PC-3 (cell line): ENCODE measurements around the gene SLC4A2. TPM values are rescaled to one million over a fixed set of nuclear protein-coding genes. Genes with fewer than 3 reads are reported as not detected.
A peak's percentile ranks its signal among the peaks of the same experiment; 100 is the strongest.

ENCODE experiments used
- ATAC-seq: fragments of 200-7000 bp; cut with Tn5 transposase; 2 replicates; pipeline ENCODE4 v1.9.1; 2020; ENCODE audit warnings: mild to moderate bottlenecking, moderate library complexity
- BruUV-seq: library from RNA; stranded (reverse); fragments of 400-500 nt; replicated peaks from 2 replicates; lab custom pipeline; 2021; lab: Mats Ljungman, UMichigan
- CTCF ChIA-PET: fragments of 300-600 bp; sonication (Branson Sonifier 250); formaldehyde crosslinking; loops from one replicate; lab custom pipeline; 2022; ENCODE audit warnings: antibody characterized with exemption; lab: Charles Lee
- POLR2A ChIA-PET: fragments of 300-600 bp; sonication (Branson Sonifier 250); formaldehyde crosslinking; loops from one replicate; lab custom pipeline; 2022; ENCODE audit warnings: antibody characterized with exemption; ENCODE audit not compliant: unreplicated experiment; lab: Charles Lee
- DNase-seq: peaks from one replicate; pipeline ENCODE4 v3.0.0-alpha.2; 2015
- H2AFZ ChIP-seq: fragments of 300-600 bp; sonication (generic); 2 replicates; pipeline ENCODE4 v1.6.0; 2016; ENCODE audit warnings: antibody characterized with exemption, low read length
- H3F3A ChIP-seq: fragments of 300-600 bp; sonication (generic); one replicate; pipeline ENCODE4 v1.6.0; 2017; ENCODE audit warnings: antibody characterized with exemption, low read length, control low read depth, mild to moderate bottlenecking; ENCODE audit not compliant: unreplicated experiment
- H3K27ac ChIP-seq: fragments of 300-600 bp; sonication (generic); 2 replicates; pipeline ENCODE4 v1.5.1; 2016; ENCODE audit warnings: mild to moderate bottlenecking, low read length
- H3K27me3 ChIP-seq: fragments of 300-600 bp; sonication (generic); 2 replicates; pipeline ENCODE4 v1.6.1; 2016; ENCODE audit warnings: low read length, mixed read lengths
- H3K36me3 ChIP-seq: fragments of 300-600 bp; sonication (generic); 2 replicates; pipeline ENCODE4 v1.6.1; 2016; ENCODE audit warnings: low read depth, mixed run types, low read length, mixed read lengths
- H3K4me1 ChIP-seq: fragments of 300-600 bp; sonication (generic); 2 replicates; pipeline ENCODE4 v1.5.1; 2016; ENCODE audit warnings: low read length; ENCODE audit not compliant: insufficient read depth
- H3K4me2 ChIP-seq: fragments of 300-600 bp; sonication (generic); 2 replicates; pipeline ENCODE4 v1.6.0; 2016; ENCODE audit warnings: low read length
- H3K4me3 ChIP-seq: fragments of 300-600 bp; sonication (generic); 2 replicates; pipeline ENCODE4 v1.5.1; 2016; ENCODE audit warnings: mild to moderate bottlenecking, low read length, mixed read lengths
- H3K79me2 ChIP-seq: fragments of 300-600 bp; sonication (generic); 2 replicates; pipeline ENCODE4 v1.6.1; 2017; ENCODE audit warnings: low read length, mixed read lengths
- H3K9ac ChIP-seq: fragments of 300-600 bp; sonication (generic); 2 replicates; pipeline ENCODE4 v1.6.0; 2016; ENCODE audit warnings: mild to moderate bottlenecking, low read length
- H3K9me2 ChIP-seq: fragments of 300-600 bp; sonication (generic); replicated peaks from 2 replicates; pipeline ENCODE4 v1.6.1; 2016; ENCODE audit warnings: mixed run types, low read length, mixed read lengths
- H3K9me3 ChIP-seq: fragments of 300-600 bp; sonication (generic); 2 replicates; pipeline ENCODE4 v1.6.1; 2016; ENCODE audit warnings: low read length, mixed read lengths
- H4K20me1 ChIP-seq: fragments of 300-600 bp; sonication (generic); 2 replicates; pipeline ENCODE4 v1.6.1; 2016; ENCODE audit warnings: low read length, mixed read lengths
- EZH2 ChIP-seq: fragments of 300-600 bp; sonication (generic); IDR thresholded peaks from one replicate; pipeline ENCODE4 v1.6.1; 2017; ENCODE audit warnings: antibody characterized with exemption, mild to moderate bottlenecking, low read length; ENCODE audit not compliant: unreplicated experiment
- EZH2phosphoT487 ChIP-seq: fragments of 300-600 bp; sonication (generic); IDR thresholded peaks from 2 replicates; pipeline ENCODE4 v1.6.1; 2018; ENCODE audit warnings: mild to moderate bottlenecking, antibody characterized with exemption, low read length, borderline replicate concordance
- intact Hi-C: fragments of 100-400 bp; cut with micrococcal nuclease; formaldehyde crosslinking; loops from 2 replicates; pipeline ENCODE4 v1.9.0; 2023
- total RNA-seq: library from RNA; depleted of rRNA; stranded (reverse); fragments of >200 nt; gene quantifications from 2 replicates; pipeline ENCODE4 v1.2.3, GENCODE V29; 2014
- TF ChIP-seq, protein P1 (sequence below): fragments of 300-600 bp; sonication (generic); conservative IDR thresholded peaks from 2 replicates; pipeline ENCODE4 v1.5.1; 2017; ENCODE audit warnings: antibody characterized with exemption, low read depth, mild to moderate bottlenecking, low read length

SLC4A2 gene
- total RNA-seq, 1 experiment from 2014 or later, result 284 TPM

DNA sequence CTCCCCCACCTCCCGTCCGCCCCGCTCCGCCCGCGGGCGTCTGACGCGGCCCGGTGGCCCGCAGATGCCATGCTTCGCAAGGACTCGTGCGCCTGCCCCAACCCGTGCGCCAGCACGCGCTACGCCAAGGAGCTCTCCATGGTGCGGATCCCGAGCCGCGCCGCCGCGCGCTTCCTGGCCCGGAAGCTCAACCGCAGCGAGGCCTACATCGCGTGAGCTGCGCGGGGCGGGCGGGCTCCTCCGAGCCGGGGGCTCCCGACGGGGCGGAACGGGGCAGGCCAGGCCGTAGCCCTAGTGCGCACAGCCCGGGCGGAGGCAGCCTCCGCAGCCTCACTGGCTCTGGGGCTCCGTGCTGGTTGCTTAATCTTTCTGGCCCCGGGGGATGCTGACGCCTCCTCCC is 8.3 kb upstream of the SLC4A2 start:
- TF ChIP-seq, protein P1, sequence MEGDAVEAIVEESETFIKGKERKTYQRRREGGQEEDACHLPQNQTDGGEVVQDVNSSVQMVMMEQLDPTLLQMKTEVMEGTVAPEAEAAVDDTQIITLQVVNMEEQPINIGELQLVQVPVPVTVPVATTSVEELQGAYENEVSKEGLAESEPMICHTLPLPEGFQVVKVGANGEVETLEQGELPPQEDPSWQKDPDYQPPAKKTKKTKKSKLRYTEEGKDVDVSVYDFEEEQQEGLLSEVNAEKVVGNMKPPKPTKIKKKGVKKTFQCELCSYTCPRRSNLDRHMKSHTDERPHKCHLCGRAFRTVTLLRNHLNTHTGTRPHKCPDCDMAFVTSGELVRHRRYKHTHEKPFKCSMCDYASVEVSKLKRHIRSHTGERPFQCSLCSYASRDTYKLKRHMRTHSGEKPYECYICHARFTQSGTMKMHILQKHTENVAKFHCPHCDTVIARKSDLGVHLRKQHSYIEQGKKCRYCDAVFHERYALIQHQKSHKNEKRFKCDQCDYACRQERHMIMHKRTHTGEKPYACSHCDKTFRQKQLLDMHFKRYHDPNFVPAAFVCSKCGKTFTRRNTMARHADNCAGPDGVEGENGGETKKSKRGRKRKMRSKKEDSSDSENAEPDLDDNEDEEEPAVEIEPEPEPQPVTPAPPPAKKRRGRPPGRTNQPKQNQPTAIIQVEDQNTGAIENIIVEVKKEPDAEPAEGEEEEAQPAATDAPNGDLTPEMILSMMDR, result no peak
- no peak for TF ChIP-seq EZH2
- TF ChIP-seq EZH2phosphoT487, result no peak

DNA sequence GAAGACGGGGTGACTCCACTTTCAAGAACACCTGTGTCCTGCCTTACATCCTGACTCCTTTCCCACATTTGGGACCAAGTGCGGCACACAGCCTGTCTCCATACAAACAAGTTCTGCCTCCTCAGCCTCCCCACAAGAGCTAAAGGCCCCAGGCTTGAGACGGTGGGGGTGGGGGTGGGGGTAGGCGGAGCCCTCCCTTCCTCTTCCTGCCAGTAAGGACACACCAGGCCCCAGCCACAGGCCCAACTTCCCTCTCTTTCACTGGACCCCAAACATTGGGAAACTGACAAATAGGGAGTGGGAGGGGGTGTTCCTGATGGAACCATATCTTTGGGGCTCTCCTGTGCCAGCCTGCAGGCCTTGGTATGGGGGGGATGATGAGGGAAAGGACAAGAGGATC is 6.3 kb upstream of the SLC4A2 start:
- CTCF ChIA-PET, result no interaction called here
- no peak overlapping the region for H3K4me3 ChIP-seq
- H3K4me2 ChIP-seq, result no peak overlapping the region
- no peaks in the 10 kb centered on the region for H3K36me3 ChIP-seq
- DNase-seq (no peak), ATAC-seq (no peak)
- H3F3A ChIP-seq, result no peaks in the 10 kb centered on the region
- no peaks in the 10 kb centered on the region for H3K9me3 ChIP-seq
- H3K9me2 ChIP-seq, result no peaks in the 10 kb centered on the region
- no peaks in the 10 kb centered on the region for H4K20me1 ChIP-seq
- H3K4me1 ChIP-seq, result peaks cover 8% of the 10 kb centered on the region
- no peak overlapping the region for H3K27ac ChIP-seq
- no peak overlapping the region for H2AFZ ChIP-seq
- BruUV-seq, result no TSS peak
- intact Hi-C loops, result no loop called here
- POLR2A ChIA-PET, result no interaction called here
- TF ChIP-seq EZH2, result no peak
- TF ChIP-seq, protein P1, result no peak
- TF ChIP-seq EZH2phosphoT487, result no peak
- no peaks in the 10 kb centered on the region for H3K79me2 ChIP-seq
- H3K27me3 ChIP-seq, result no peaks in the 10 kb centered on the region
- no peak overlapping the region for H3K9ac ChIP-seq

More for the DNA sequence above, 8.3 kb upstream of the SLC4A2 start:
- Histone ChIP-seq H3F3A (no peaks in the 10 kb centered on the region), H4K20me1 (no peaks in the 10 kb centered on the region), H3K4me3 (no peak overlapping the region), H3K9me3 (no peaks in the 10 kb centered on the region), H3K4me1 (peaks cover 12% of the 10 kb centered on the region), H3K36me3 (no peaks in the 10 kb centered on the region), H3K4me2 (no peak overlapping the region), H2AFZ (no peak overlapping the region), H3K79me2 (no peaks in the 10 kb centered on the region), H3K27ac (no peak overlapping the region), H3K27me3 (no peaks in the 10 kb centered on the region), H3K9me2 (no peaks in the 10 kb centered on the region), H3K9ac (no peak overlapping the region)
- CTCF ChIA-PET, result no interaction called here
- intact Hi-C loops, result no loop called here
- DNase-seq (no peak), ATAC-seq (no peak)
- no TSS peak for BruUV-seq
- POLR2A ChIA-PET, result interaction anchor here (0.5 to 0.6 kb wide), 2 partner anchors 23 to 29 kb away, joined by 3 to 4 read pairs; partner anchors contain the start of genes ABCB8 and FASTK

DNA sequence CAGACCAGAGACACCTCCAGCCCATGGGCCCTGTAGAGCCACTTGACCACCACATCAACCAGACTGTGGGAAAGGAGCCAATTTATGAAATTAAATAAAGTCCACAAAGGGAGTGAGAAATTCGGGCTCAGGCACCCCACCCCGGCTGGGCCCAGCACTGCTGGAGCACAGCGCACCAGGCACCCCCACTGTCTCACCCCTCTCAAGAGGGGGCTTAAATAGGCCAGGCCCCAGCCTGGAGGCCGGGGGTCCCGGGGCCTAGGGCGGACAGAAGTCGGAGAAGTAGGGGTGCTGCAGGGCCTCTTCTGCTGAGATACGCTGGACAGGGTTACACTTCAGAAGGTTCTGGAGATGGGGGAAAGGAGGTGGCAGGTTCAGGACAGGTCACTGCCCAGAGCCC is 5.6 kb upstream of the SLC4A2 start:
- BruUV-seq, result TSS peak; percentile 11
- no peak overlapping the region for H3K9ac ChIP-seq
- ATAC-seq (no peak), DNase-seq (no peak)
- H3K4me1 ChIP-seq, result peaks cover 14% of the 10 kb centered on the region
- H3K27me3 ChIP-seq, result no peaks in the 10 kb centered on the region
- POLR2A ChIA-PET, result no interaction called here
- H3K9me3 ChIP-seq, result no peaks in the 10 kb centered on the region
- no peak overlapping the region for H2AFZ ChIP-seq
- no peak for TF ChIP-seq EZH2phosphoT487
- no peak overlapping the region for H3K27ac ChIP-seq
- CTCF ChIA-PET, result no interaction called here
- H3K4me3 ChIP-seq, result no peak overlapping the region
- H3K79me2 ChIP-seq, result no peaks in the 10 kb centered on the region
- no peaks in the 10 kb centered on the region for H3K36me3 ChIP-seq
- no peaks in the 10 kb centered on the region for H3K9me2 ChIP-seq
- no peaks in the 10 kb centered on the region for H4K20me1 ChIP-seq
- H3K4me2 ChIP-seq, result no peak overlapping the region
- no peaks in the 10 kb centered on the region for H3F3A ChIP-seq
- intact Hi-C loops, result no loop called here
